ENCODE data around the gene GJA3. TPM values are rescaled to one million over a fixed set of nuclear protein-coding genes. Genes with fewer than 3 reads are reported as not detected.

GJA3 gene
- total and polyA plus RNA-seq, 10 of the 15 experiments (the other 5 are each of a cell fraction or from before 2014, with no cell fraction given) = 0.03 to 0.11 (median 0.04) TPM; not detected in 5

GRCh38 chr13:20137875-20138274 lies 23.0 kb downstream of the GJA3 start (continued):
- TF ChIP-seq PRDM15 (CRISPR knock-in tag; IDR thresholded peaks at IDR 0.05) = no peak

- no peak overlapping the region for H3K4me3 ChIP-seq
- peak in 2 of 3 experiments; percentile 37 to 42; a peak in 4 of 6 replicates for TF ChIP-seq CTCF (IDR thresholded peaks at IDR 0.05 in 2 of 3, conservative IDR thresholded peaks at IDR 0.05 in 1 of 3; ENCODE audit: control insufficient read depth in 2 of 3, extremely low read depth in 1 of 3, insufficient read depth in 1 of 3, low read depth in 3 of 3, low read length in 3 of 3)
- TF ChIP-seq CUX1 (IDR thresholded peaks at IDR 0.05; ENCODE audit: insufficient replicate concordance, low read depth, low read length) = no peak
- no peak for TF ChIP-seq SREBF1 (IDR thresholded peaks at IDR 0.05; ENCODE audit: low read length)
- intact Hi-C loops (cut with micrococcal nuclease; ENCODE audit: unreplicated experiment) = no loop called here
- H4K20me1 ChIP-seq (ENCODE audit: control insufficient read depth, insufficient read depth) = no peaks in the 10 kb centered on the region
- H3K4me1 ChIP-seq (ENCODE audit: control insufficient read depth, insufficient read depth, low read length) = no peaks in the 10 kb centered on the region
- in situ Hi-C loops (cut with MboI) = no loop called here
- H3K9ac ChIP-seq (ENCODE audit: control insufficient read depth, insufficient read depth, low read length) = no peak overlapping the region
- H3K79me2 ChIP-seq (ENCODE audit: control insufficient read depth, insufficient read depth, low read length) = no peaks in the 10 kb centered on the region
- ChIA-PET RAD21 (ENCODE audit: unreplicated experiment) (no interaction called here), POLR2A (no interaction called here), SMC1A (ENCODE audit: uncharacterized antibody, unreplicated experiment) (interaction anchor here (1.1 kb wide), 1 partner anchor 10 kb away, joined by 3 read pairs; no protein-coding TSS in a partner anchor), CTCF (no interaction called here)
- ATAC-seq = no peak
- H2AFZ ChIP-seq (ENCODE audit: control insufficient read depth, low read depth, low read length) = no peak overlapping the region; the same call in 1 of the 2 replicates
- H3K9me3 ChIP-seq (replicated peaks; ENCODE audit: control insufficient read depth, insufficient read depth, low read length) = no peaks in the 10 kb centered on the region
- BruUV-seq (replicated peaks) = no TSS peak
- WGBS (ENCODE audit: insufficient coverage, insufficient replicate concordance, low lambda C conversion rate, missing lambda C conversion rate) = 23% methylated on average over 38 of the region's 56 CpGs
- H3K4me2 ChIP-seq (ENCODE audit: control insufficient read depth, insufficient read depth) = peak overlapping the region; percentile 42; the same call in 1 of the 2 replicates
- no peak overlapping the region for H3K27ac ChIP-seq (ENCODE audit: control insufficient read depth, insufficient read depth)
- DNase-seq (ENCODE audit: low read depth, low spot score) = no peak
- no peaks in the 10 kb centered on the region; a peak in 1 of 4 replicates for H3K27me3 ChIP-seq (replicated peaks in 1 of 2; ENCODE audit: control insufficient read depth in 2 of 2, insufficient read depth in 2 of 2, low read length in 1 of 2)
- FAIRE-seq = no peak
- no peaks in the 10 kb centered on the region for H3K36me3 ChIP-seq (ENCODE audit: control insufficient read depth in 2 of 2, insufficient read depth in 2 of 2, low read length in 1 of 2)
These were observed 23.8 kb downstream of the GJA3 start for GRCh38 chr13:20136781-20137703.

Measured in GM12878 (cell line).